Testis (tissue), 3 donors: ENCODE data around the gene CLTA. TPM values are rescaled to one million over a fixed set of nuclear protein-coding genes. Genes with fewer than 3 reads are reported as not detected.

Source experiments
- DNase-seq: peaks from one replicate; pipeline ENCODE4 v3.0.0-alpha.2; 2019
- H3K27ac ChIP-seq, 2 donors: fragments of 200-600 bp; sonication (generic); one replicate each; pipeline ENCODE4 v1.5.1; 2019
- H3K27me3 ChIP-seq: fragments of 200-600 bp; sonication (generic); one replicate; pipeline ENCODE4 v1.5.1; 2019
- H3K36me3 ChIP-seq: fragments of 200-600 bp; sonication (generic); one replicate; pipeline ENCODE4 v1.5.1; 2017; ENCODE audit warnings: low read depth; ENCODE audit errors: missing control alignments
- H3K4me1 ChIP-seq: fragments of 200-600 bp; sonication (generic); one replicate; pipeline ENCODE4 v1.5.1; 2019
- H3K4me3 ChIP-seq, 2 donors: fragments of 200-600 bp; sonication (generic); one replicate each; pipeline ENCODE4 v1.5.1; 2017 to 2019
- H3K9me3 ChIP-seq: fragments of 200-600 bp; sonication (generic); one replicate; pipeline ENCODE4 v1.5.1; 2017
- CTCF ChIP-seq, 3 experiments: fragments of 450-650 bp in 2 of 3; fragments of 200-600 bp in 1 of 3; sonication (generic) in 1 of 3; IDR thresholded peaks; one replicate each; pipeline ENCODE4 v1.5.1; 2016 to 2019; ENCODE audit warnings: antibody characterized with exemption in 3 of 3, mild to moderate bottlenecking in 2 of 3, moderate library complexity in 1 of 3
- POLR2A ChIP-seq: fragments of 450-650 bp; IDR thresholded peaks from one replicate; pipeline ENCODE4 v1.6.1; 2017; ENCODE audit warnings: antibody characterized with exemption, mild to moderate bottlenecking, moderate library complexity
- WGBS, 2 donors: methylation state at CpG; one replicate each; pipeline ENCODE4 v1.1.5; 2018; 5-methylcytosine and 5-hydroxymethylcytosine counted together
- intact Hi-C: fragments of 100-400 bp; cut with DNase I; formaldehyde crosslinking; loops from one replicate; pipeline ENCODE4 v1.15.1; 2023; ENCODE audit warnings: low total_unique reads
- polyA plus RNA-seq: library from polyadenylated mRNA; stranded (reverse); fragments of 350-450 nt; fragmentation: Illumina TruSeq; extraction: RNeasy Lipid Tissue Mini Kit (QIAGEN cat#74804); gene quantifications from one replicate; pipeline ENCODE4 v1.2.3, GENCODE V29; 2014; ENCODE audit warnings: low read depth, low replicate concordance; ENCODE audit not compliant: insufficient read depth
- total RNA-seq, 2 donors: library from RNA; depleted of rRNA; stranded (reverse); fragments of >200 nt; gene quantifications; one replicate each; pipeline ENCODE4 v1.2.3, GENCODE V29; 2016

Gene CLTA
- total and polyA plus RNA-seq, 3 donors from 2014 or later: 135 to 208 (median 168) TPM

- intact Hi-C loops: no loop called here
- H3K9me3 ChIP-seq: no peaks in the 10 kb centered on the region
- TF ChIP-seq CTCF (IDR thresholded peaks at IDR 0.05): no peak
- no peak for TF ChIP-seq POLR2A
- H3K4me1 ChIP-seq: no peaks in the 10 kb centered on the region
- no peak overlapping the region for H3K4me3 ChIP-seq
- 77 to 78% methylated on average over 13 of the region's 13 CpGs for WGBS, 2 donors
- no peaks in the 10 kb centered on the region for H3K36me3 ChIP-seq
- no peak for DNase-seq
- H3K27ac ChIP-seq: no peak overlapping the region
- H3K27me3 ChIP-seq: no peaks in the 10 kb centered on the region
These were observed 26.7 kb downstream of the CLTA start for GRCh38 chr9:36217256-36217968.

GRCh38 chr9:36218011-36218410, 27.3 kb downstream of the CLTA start:
- H3K36me3 ChIP-seq: no peaks in the 10 kb centered on the region
- no peaks in the 10 kb centered on the region for H3K4me1 ChIP-seq
- H3K27ac ChIP-seq: no peak overlapping the region
- no peaks in the 10 kb centered on the region for H3K9me3 ChIP-seq
- H3K27me3 ChIP-seq: no peaks in the 10 kb centered on the region
- WGBS, 2 donors: 89 to 90% methylated on average over 5 of the region's 5 CpGs
- H3K4me3 ChIP-seq: no peak overlapping the region
- TF ChIP-seq CTCF (IDR thresholded peaks at IDR 0.05) (no peak), POLR2A (no peak)
- DNase-seq: no peak
- intact Hi-C loops: no loop called here

- no peaks in the 10 kb centered on the region for H3K36me3 ChIP-seq
- no peak overlapping the region for H3K27ac ChIP-seq
- intact Hi-C loops: no loop called here
These were observed 27.7 kb downstream of the CLTA start for GRCh38 chr9:36218411-36218901.

GRCh38 chr9:36221667-36222066, 30.9 kb downstream of the CLTA start:
- H3K9me3 ChIP-seq: no peaks in the 10 kb centered on the region
- H3K27ac ChIP-seq: no peak overlapping the region
- H3K27me3 ChIP-seq: no peaks in the 10 kb centered on the region
- no peak for DNase-seq
- no peaks in the 10 kb centered on the region for H3K4me1 ChIP-seq
- TF ChIP-seq POLR2A (no peak), CTCF (IDR thresholded peaks at IDR 0.05) (no peak)
- intact Hi-C loops: no loop called here
- H3K36me3 ChIP-seq: no peaks in the 10 kb centered on the region
- WGBS, 2 donors: 91 to 96% methylated on average over 3 of the region's 3 CpGs
- no peak overlapping the region for H3K4me3 ChIP-seq

More at GRCh38 chr9:36218411-36218901, 27.7 kb downstream of the CLTA start:
- WGBS, 2 donors: 67 to 83% methylated on average over 7 of the region's 7 CpGs
- DNase-seq: no peak
- Histone ChIP-seq H3K4me1 (no peaks in the 10 kb centered on the region), H3K9me3 (no peaks in the 10 kb centered on the region), H3K4me3 (no peak overlapping the region), H3K27me3 (no peaks in the 10 kb centered on the region)
- TF ChIP-seq CTCF (IDR thresholded peaks at IDR 0.05) (no peak), POLR2A (no peak)

- TF ChIP-seq CTCF (IDR thresholded peaks at IDR 0.05): no peak
- TF ChIP-seq POLR2A: no peak
- 86 to 100% methylated on average over 1 of the region's 1 CpG for WGBS, 2 donors
- Histone ChIP-seq H3K36me3 (no peaks in the 10 kb centered on the region), H3K4me3 (no peak overlapping the region), H3K27ac (no peak overlapping the region), H3K27me3 (no peaks in the 10 kb centered on the region), H3K4me1 (no peaks in the 10 kb centered on the region), H3K9me3 (no peaks in the 10 kb centered on the region)
- DNase-seq: no peak
- intact Hi-C loops: no loop called here
These were observed 31.7 kb downstream of the CLTA start for GRCh38 chr9:36222449-36222848.
